Measurements from ENCODE around the gene SNX4.

DNA sequence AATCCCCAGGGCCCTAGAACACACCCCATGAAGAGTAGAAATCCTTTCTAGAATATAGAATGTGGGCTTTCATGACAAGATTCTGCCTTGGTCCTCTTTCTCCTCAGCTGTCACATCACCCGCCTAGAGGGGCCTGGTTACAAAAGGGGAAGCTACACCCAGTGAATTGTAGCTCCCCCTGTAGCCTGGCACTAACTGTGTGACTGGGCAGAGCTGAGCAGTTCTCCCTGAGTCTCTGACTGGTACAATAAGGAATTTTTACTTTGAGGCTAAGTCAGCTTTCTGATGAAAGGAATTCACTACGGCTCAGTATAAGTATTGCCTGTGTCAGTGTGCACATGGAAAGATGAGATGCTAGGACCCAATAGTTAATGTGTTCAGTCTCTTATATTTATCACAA lies 116.2 kb downstream of the SNX4 start:
- TF ChIP-seq, protein P1, sequence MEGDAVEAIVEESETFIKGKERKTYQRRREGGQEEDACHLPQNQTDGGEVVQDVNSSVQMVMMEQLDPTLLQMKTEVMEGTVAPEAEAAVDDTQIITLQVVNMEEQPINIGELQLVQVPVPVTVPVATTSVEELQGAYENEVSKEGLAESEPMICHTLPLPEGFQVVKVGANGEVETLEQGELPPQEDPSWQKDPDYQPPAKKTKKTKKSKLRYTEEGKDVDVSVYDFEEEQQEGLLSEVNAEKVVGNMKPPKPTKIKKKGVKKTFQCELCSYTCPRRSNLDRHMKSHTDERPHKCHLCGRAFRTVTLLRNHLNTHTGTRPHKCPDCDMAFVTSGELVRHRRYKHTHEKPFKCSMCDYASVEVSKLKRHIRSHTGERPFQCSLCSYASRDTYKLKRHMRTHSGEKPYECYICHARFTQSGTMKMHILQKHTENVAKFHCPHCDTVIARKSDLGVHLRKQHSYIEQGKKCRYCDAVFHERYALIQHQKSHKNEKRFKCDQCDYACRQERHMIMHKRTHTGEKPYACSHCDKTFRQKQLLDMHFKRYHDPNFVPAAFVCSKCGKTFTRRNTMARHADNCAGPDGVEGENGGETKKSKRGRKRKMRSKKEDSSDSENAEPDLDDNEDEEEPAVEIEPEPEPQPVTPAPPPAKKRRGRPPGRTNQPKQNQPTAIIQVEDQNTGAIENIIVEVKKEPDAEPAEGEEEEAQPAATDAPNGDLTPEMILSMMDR (IDR thresholded peaks at IDR 0.05): no peak
- TF ChIP-seq POLR2A (IDR thresholded peaks at IDR 0.05): no peak
- no peak for TF ChIP-seq EP300 (IDR thresholded peaks at IDR 0.05)
